ENCODE results near the gene PLEKHG3. TPM values are rescaled to one million over a fixed set of nuclear protein-coding genes. Genes with fewer than 3 reads are reported as not detected.

PLEKHG3 gene
- total and polyA plus RNA-seq, 2 experiments from 2014 or later, result 23.0 to 83.1 TPM

DNA sequence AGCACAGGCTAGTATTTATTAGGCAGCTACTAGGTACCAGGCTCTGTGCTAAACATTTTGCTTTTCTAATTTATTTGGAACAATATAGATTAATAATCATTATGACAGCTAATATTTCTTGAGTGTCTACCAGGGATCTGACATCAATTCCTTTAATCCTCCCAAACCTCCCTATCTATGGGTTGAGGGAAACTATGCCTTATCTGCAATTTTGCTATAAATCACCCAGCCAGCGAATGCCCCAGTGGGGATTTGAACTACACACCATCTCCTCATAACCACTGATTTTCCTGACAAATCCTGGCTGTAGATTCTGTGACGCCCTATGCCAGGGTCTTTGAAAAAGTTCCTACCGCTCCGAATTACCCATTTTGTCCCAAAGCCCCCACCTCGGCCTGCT is 21.4 kb upstream of the PLEKHG3 start:
- H3F3A ChIP-seq (replicated peaks; ENCODE audit: low read depth), result 0 out of 2 replicates have a peak, but pooled peaks cover 4% of the 10 kb centered on the region
- Mint-ChIP-seq H3K27ac (no peak overlapping the region), H3K4me1 (peaks cover 30% of the 10 kb centered on the region), H3K36me3 (ENCODE audit: low read depth) (no peaks in the 10 kb centered on the region), H3K9me3 (no peaks in the 10 kb centered on the region; the same call in 2 of the 3 replicates), H3K4me3 (no peak overlapping the region; the same call in 2 of the 3 replicates), H3K27me3 (ENCODE audit: insufficient read depth, low read depth, poor library complexity) (peaks cover 8% of the 10 kb centered on the region)
- H3K4me1 ChIP-seq (ENCODE audit: insufficient read depth), result peaks cover 14% of the 10 kb centered on the region; the same call in 1 of the 2 replicates
- H3K27ac ChIP-seq (ENCODE audit: low read depth), result no peak overlapping the region
- H3K4me2 ChIP-seq, result no peak overlapping the region
- H3K9me2 ChIP-seq (ENCODE audit: insufficient read depth), result no peaks in the 10 kb centered on the region
- peak overlapping the region; percentile 91 for H2AFZ ChIP-seq
- no peak overlapping the region for H3K4me3 ChIP-seq
- no peaks in the 10 kb centered on the region for H4K20me1 ChIP-seq (replicated peaks; ENCODE audit: insufficient read depth)
- H3K79me2 ChIP-seq (replicated peaks; ENCODE audit: insufficient read depth), result no peaks in the 10 kb centered on the region
- ATAC-seq (no peak), DNase-seq (ENCODE audit: low spot score) (no peak)
- peaks cover 2% of the 10 kb centered on the region; the same call in 1 of the 2 replicates for H3K27me3 ChIP-seq (ENCODE audit: insufficient read depth)
- H3K36me3 ChIP-seq (ENCODE audit: insufficient read depth), result no peaks in the 10 kb centered on the region
- TF ChIP-seq POLR2AphosphoS5 (IDR thresholded peaks at IDR 0.05; ENCODE audit: low read depth) (no peak), CREB1 (CRISPR knock-in tag; IDR thresholded peaks at IDR 0.05; ENCODE audit: low read depth) (no peak), STAT1 (IDR thresholded peaks at IDR 0.05; ENCODE audit: unreplicated experiment) (no peak), EZH2phosphoT487 (IDR thresholded peaks at IDR 0.05; ENCODE audit: unreplicated experiment) (no peak), ETS1 (IDR thresholded peaks at IDR 0.05) (no peak), ZNF331 (CRISPR knock-in tag; IDR thresholded peaks at IDR 0.05; ENCODE audit: low read depth) (no peak), NANOG (IDR thresholded peaks at IDR 0.05; ENCODE audit: borderline replicate concordance) (no peak), REST (IDR thresholded peaks at IDR 0.05; ENCODE audit: unreplicated experiment) (no peak), EZH2 (IDR thresholded peaks at IDR 0.05; ENCODE audit: low read depth, unreplicated experiment) (no peak), CTCF (conservative IDR thresholded peaks at IDR 0.05; ENCODE audit: low read depth in 2 of 2) (no peak), ZNF114 (CRISPR knock-in tag; IDR thresholded peaks at IDR 0.05) (no peak), JUNB (IDR thresholded peaks at IDR 0.05; ENCODE audit: unreplicated experiment) (no peak)
- TF ChIP-seq, protein P1, sequence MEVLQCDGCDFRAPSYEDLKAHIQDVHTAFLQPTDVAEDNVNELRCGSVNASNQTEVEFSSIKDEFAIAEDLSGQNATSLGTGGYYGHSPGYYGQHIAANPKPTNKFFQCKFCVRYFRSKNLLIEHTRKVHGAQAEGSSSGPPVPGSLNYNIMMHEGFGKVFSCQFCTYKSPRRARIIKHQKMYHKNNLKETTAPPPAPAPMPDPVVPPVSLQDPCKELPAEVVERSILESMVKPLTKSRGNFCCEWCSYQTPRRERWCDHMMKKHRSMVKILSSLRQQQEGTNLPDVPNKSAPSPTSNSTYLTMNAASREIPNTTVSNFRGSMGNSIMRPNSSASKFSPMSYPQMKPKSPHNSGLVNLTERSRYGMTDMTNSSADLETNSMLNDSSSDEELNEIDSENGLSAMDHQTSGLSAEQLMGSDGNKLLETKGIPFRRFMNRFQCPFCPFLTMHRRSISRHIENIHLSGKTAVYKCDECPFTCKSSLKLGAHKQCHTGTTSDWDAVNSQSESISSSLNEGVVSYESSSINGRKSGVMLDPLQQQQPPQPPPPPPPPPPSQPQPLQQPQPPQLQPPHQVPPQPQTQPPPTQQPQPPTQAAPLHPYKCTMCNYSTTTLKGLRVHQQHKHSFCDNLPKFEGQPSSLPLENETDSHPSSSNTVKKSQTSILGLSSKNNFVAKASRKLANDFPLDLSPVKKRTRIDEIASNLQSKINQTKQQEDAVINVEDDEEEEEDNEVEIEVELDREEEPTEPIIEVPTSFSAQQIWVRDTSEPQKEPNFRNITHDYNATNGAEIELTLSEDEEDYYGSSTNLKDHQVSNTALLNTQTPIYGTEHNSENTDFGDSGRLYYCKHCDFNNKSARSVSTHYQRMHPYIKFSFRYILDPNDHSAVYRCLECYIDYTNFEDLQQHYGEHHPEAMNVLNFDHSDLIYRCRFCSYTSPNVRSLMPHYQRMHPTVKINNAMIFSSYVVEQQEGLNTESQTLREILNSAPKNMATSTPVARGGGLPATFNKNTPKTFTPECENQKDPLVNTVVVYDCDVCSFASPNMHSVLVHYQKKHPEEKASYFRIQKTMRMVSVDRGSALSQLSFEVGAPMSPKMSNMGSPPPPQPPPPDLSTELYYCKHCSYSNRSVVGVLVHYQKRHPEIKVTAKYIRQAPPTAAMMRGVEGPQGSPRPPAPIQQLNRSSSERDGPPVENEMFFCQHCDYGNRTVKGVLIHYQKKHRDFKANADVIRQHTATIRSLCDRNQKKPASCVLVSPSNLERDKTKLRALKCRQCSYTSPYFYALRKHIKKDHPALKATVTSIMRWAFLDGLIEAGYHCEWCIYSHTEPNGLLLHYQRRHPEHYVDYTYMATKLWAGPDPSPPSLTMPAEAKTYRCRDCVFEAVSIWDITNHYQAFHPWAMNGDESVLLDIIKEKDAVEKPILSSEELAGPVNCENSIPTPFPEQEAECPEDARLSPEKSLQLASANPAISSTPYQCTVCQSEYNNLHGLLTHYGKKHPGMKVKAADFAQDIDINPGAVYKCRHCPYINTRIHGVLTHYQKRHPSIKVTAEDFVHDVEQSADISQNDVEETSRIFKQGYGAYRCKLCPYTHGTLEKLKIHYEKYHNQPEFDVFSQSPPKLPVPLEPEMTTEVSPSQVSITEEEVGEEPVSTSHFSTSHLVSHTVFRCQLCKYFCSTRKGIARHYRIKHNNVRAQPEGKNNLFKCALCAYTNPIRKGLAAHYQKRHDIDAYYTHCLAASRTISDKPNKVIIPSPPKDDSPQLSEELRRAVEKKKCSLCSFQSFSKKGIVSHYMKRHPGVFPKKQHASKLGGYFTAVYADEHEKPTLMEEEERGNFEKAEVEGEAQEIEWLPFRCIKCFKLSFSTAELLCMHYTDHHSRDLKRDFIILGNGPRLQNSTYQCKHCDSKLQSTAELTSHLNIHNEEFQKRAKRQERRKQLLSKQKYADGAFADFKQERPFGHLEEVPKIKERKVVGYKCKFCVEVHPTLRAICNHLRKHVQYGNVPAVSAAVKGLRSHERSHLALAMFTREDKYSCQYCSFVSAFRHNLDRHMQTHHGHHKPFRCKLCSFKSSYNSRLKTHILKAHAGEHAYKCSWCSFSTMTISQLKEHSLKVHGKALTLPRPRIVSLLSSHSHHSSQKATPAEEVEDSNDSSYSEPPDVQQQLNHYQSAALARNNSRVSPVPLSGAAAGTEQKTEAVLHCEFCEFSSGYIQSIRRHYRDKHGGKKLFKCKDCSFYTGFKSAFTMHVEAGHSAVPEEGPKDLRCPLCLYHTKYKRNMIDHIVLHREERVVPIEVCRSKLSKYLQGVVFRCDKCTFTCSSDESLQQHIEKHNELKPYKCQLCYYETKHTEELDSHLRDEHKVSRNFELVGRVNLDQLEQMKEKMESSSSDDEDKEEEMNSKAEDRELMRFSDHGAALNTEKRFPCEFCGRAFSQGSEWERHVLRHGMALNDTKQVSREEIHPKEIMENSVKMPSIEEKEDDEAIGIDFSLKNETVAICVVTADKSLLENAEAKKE (CRISPR knock-in tag; IDR thresholded peaks at IDR 0.05), result no peak
